ENCODE results near the gene SLC6A15.
A peak's percentile ranks its signal among the peaks of the same experiment; 100 is the strongest.

The SLC6A15 gene

GRCh38 chr12:84912198-84913128, at the start of gene SLC6A15:
Gene SLC6A15, minus strand, starts transcription at chr12:84912799. Its CDS starts 20,679 bp downstream, at chr12:84892120.
- Histone ChIP-seq H3K9me3 (ENCODE audit: control insufficient read depth, insufficient read depth, low read length) (no peaks in the 10 kb centered on the region), H3K36me3 (ENCODE audit: control insufficient read depth, insufficient read depth, low read length) (no peaks in the 10 kb centered on the region), H3K4me1 (ENCODE audit: control insufficient read depth, insufficient read depth, low read length) (0 out of 2 replicates have a peak, but pooled peaks cover 5% of the 10 kb centered on the region), H3K27ac (ENCODE audit: low read depth, low read length) (peak within 1 kb of the TSS; percentile 72), H3K4me3 (ENCODE audit: low read depth, low read length) (peak within 1 kb of the TSS; percentile 90), H3K27me3 (ENCODE audit: control insufficient read depth, insufficient read depth, low read length) (peaks cover 17% of the 10 kb centered on the region), H3K9ac (ENCODE audit: low read depth, low read length) (peak within 1 kb of the TSS; percentile 79)

DNA sequence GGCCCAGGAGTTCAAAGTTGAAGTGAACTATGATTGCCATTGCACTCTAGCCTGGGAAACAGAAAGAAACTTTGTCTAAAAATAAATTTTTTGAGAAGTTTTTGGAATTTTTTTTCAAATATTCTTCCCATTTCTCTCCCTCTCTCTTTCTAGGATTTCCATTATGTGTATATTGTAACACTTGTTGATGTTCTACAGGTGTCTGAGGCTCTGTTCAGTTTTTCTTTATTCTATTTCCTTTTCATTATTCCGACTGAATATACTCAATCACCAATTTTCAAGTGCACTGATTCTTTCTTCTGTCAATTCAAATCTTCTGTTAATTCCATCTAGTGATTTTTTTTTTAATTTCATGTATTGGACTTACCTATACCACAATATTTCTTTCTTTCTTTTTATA, 48.3 kb upstream of the SLC6A15 start:
- no peak overlapping the region for H3K9ac ChIP-seq (ENCODE audit: low read depth, low read length)
- H3K27ac ChIP-seq (ENCODE audit: low read depth, low read length): no peak overlapping the region
- peaks cover 9% of the 10 kb centered on the region; the same call in 1 of the 2 replicates for H3K4me1 ChIP-seq (ENCODE audit: control insufficient read depth, insufficient read depth, low read length)
- H3K4me3 ChIP-seq (ENCODE audit: low read depth, low read length): no peak overlapping the region
- no peaks in the 10 kb centered on the region for H3K36me3 ChIP-seq (ENCODE audit: control insufficient read depth, insufficient read depth, low read length)
- H3K9me3 ChIP-seq (ENCODE audit: control insufficient read depth, insufficient read depth, low read length): no peaks in the 10 kb centered on the region
- H3K27me3 ChIP-seq (ENCODE audit: control insufficient read depth, insufficient read depth, low read length): no peaks in the 10 kb centered on the region

DNA sequence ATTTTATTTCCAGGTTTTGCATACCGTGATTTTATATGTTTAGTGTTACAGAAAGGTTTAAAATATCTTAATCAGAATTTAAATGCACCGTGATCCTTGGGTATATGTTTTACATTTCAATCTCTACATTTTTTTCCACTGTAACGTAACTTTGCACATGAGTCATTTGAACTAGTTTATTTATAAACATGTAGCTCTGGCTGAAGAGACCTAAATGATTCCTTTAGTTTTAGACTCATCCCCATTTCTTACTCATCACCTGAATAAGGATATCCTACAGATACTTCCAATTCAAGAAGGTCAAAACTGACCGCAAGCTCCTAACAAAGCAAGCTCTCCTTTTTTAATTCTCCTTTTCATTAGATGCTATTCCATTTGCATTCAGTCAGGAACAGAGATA, 42.7 kb upstream of the SLC6A15 start:
- H3K9me3 ChIP-seq (ENCODE audit: control insufficient read depth, insufficient read depth, low read length): no peaks in the 10 kb centered on the region
- H3K27ac ChIP-seq (ENCODE audit: low read depth, low read length): no peak overlapping the region

DNA sequence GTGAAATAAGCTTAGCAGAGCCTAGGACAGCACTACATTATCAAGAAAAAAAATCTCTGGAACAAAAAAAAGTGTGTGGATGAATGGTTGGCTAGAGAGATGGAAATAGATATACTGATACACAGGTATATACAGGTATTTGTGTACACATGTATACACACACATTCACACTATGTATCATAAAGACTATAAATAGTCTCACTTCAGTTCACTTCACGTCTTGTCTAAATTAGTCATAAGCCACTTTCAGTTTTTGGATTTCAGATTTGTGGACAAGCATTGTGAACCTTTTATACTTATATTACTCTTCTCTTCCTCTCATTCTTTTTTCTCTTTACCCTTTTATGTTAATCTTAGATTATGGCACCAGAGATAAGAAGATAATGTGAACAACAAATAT, 41.8 kb upstream of the SLC6A15 start:
- H3K9me3 ChIP-seq (ENCODE audit: control insufficient read depth, insufficient read depth, low read length): no peaks in the 10 kb centered on the region

More for the DNA sequence above, 42.7 kb upstream of the SLC6A15 start:
- Histone ChIP-seq H3K4me3 (ENCODE audit: low read depth, low read length) (no peak overlapping the region), H3K9ac (ENCODE audit: low read depth, low read length) (no peak overlapping the region), H3K27me3 (ENCODE audit: control insufficient read depth, insufficient read depth, low read length) (no peaks in the 10 kb centered on the region), H3K4me1 (ENCODE audit: control insufficient read depth, insufficient read depth, low read length) (no peaks in the 10 kb centered on the region), H3K36me3 (ENCODE audit: control insufficient read depth, insufficient read depth, low read length) (no peaks in the 10 kb centered on the region)

GRCh38 chr12:84950971-84951546, 38.5 kb upstream of the SLC6A15 start:
- Histone ChIP-seq H3K9me3 (ENCODE audit: control insufficient read depth, insufficient read depth, low read length) (no peaks in the 10 kb centered on the region), H3K27me3 (ENCODE audit: control insufficient read depth, insufficient read depth, low read length) (no peaks in the 10 kb centered on the region), H3K36me3 (ENCODE audit: control insufficient read depth, insufficient read depth, low read length) (no peaks in the 10 kb centered on the region), H3K27ac (ENCODE audit: low read depth, low read length) (no peak overlapping the region), H3K4me3 (ENCODE audit: low read depth, low read length) (no peak overlapping the region), H3K4me1 (ENCODE audit: control insufficient read depth, insufficient read depth, low read length) (no peaks in the 10 kb centered on the region), H3K9ac (ENCODE audit: low read depth, low read length) (no peak overlapping the region)

More for the DNA sequence above, 41.8 kb upstream of the SLC6A15 start:
- Histone ChIP-seq H3K27me3 (ENCODE audit: control insufficient read depth, insufficient read depth, low read length) (no peaks in the 10 kb centered on the region), H3K9ac (ENCODE audit: low read depth, low read length) (no peak overlapping the region), H3K4me1 (ENCODE audit: control insufficient read depth, insufficient read depth, low read length) (no peaks in the 10 kb centered on the region), H3K27ac (ENCODE audit: low read depth, low read length) (no peak overlapping the region), H3K36me3 (ENCODE audit: control insufficient read depth, insufficient read depth, low read length) (no peaks in the 10 kb centered on the region), H3K4me3 (ENCODE audit: low read depth, low read length) (no peak overlapping the region)

DNA sequence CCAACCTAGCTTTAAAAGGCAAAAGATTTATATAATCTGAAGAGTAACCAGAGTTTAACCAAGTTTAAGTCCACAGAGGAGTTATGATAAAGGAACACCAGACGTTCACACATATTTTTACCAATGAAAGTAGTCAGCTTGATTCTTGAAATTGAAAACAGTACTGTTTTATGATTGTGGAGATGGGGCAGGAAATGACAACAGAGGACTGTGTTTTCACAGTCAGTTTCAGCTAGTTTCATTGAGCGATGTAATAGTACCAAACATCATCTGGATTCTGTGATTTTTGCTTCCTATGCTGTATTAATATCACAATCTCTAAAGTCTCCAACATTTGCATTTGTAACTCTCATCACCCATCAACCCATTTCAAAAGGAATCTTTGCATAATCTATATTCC, 34.2 kb upstream of the SLC6A15 start:
- no peak overlapping the region for H3K27ac ChIP-seq (ENCODE audit: low read depth, low read length)
- no peak overlapping the region for H3K4me3 ChIP-seq (ENCODE audit: low read depth, low read length)
- H3K9me3 ChIP-seq (ENCODE audit: control insufficient read depth, insufficient read depth, low read length): no peaks in the 10 kb centered on the region
- no peaks in the 10 kb centered on the region for H3K27me3 ChIP-seq (ENCODE audit: control insufficient read depth, insufficient read depth, low read length)
- no peak overlapping the region for H3K9ac ChIP-seq (ENCODE audit: low read depth, low read length)
- no peaks in the 10 kb centered on the region for H3K4me1 ChIP-seq (ENCODE audit: control insufficient read depth, insufficient read depth, low read length)
- H3K36me3 ChIP-seq (ENCODE audit: control insufficient read depth, insufficient read depth, low read length): no peaks in the 10 kb centered on the region

GRCh38 chr12:84937415-84937814, 24.8 kb upstream of the SLC6A15 start:
- H3K9ac ChIP-seq (ENCODE audit: low read depth, low read length): no peak overlapping the region
- no peaks in the 10 kb centered on the region for H3K27me3 ChIP-seq (ENCODE audit: control insufficient read depth, insufficient read depth, low read length)
- H3K27ac ChIP-seq (ENCODE audit: low read depth, low read length): no peak overlapping the region
- no peaks in the 10 kb centered on the region for H3K4me1 ChIP-seq (ENCODE audit: control insufficient read depth, insufficient read depth, low read length)
- H3K36me3 ChIP-seq (ENCODE audit: control insufficient read depth, insufficient read depth, low read length): no peaks in the 10 kb centered on the region
- H3K9me3 ChIP-seq (ENCODE audit: control insufficient read depth, insufficient read depth, low read length): no peaks in the 10 kb centered on the region
- H3K4me3 ChIP-seq (ENCODE audit: low read depth, low read length): no peak overlapping the region

DNA sequence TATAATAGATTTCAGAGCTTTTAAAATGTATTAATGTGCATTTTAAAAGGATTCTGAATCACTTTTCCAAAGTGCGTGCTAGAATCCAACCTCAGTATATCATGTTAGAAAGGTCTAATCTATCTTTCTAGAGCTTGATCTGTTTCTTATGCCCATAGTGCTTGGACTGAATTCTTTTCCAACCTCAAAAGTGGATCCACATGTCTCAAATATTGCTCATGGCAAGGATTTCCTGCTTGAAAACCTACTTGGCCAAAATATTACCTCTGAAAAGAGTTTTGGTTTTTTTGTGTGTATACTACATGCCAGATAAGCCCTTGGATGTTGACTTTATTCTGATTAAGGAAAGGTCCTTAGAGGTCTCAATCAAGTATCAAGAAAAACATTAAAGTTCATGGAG, 16.9 kb upstream of the SLC6A15 start:
- H3K4me3 ChIP-seq (ENCODE audit: low read depth, low read length): no peak overlapping the region
- H3K36me3 ChIP-seq (ENCODE audit: control insufficient read depth, insufficient read depth, low read length): no peaks in the 10 kb centered on the region
- no peaks in the 10 kb centered on the region for H3K27me3 ChIP-seq (ENCODE audit: control insufficient read depth, insufficient read depth, low read length)
- H3K9me3 ChIP-seq (ENCODE audit: control insufficient read depth, insufficient read depth, low read length): no peaks in the 10 kb centered on the region
- no peaks in the 10 kb centered on the region for H3K4me1 ChIP-seq (ENCODE audit: control insufficient read depth, insufficient read depth, low read length)
- no peak overlapping the region for H3K27ac ChIP-seq (ENCODE audit: low read depth, low read length)
- no peak overlapping the region for H3K9ac ChIP-seq (ENCODE audit: low read depth, low read length)

DNA sequence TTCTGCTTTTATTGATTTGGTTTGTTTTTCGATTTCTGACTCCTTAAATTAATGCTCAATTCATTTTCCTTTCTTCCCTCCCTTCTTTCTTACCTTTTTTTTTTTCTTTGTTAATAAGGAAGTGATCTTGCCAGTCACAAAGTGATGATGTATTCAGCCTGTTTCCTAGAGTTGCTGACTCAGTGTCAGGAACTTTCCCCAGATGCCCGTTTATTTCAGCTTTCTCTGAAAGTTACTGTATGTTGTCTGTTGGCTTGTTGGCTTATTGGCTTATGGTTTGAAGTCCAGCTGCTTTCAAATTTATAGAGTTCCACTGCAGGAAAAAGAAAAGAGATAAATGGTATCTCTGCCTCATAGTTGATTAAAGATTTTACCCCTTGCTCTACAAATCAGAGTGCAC, 12.4 kb upstream of the SLC6A15 start:
- H3K9ac ChIP-seq (ENCODE audit: low read depth, low read length): no peak overlapping the region
- H3K4me1 ChIP-seq (ENCODE audit: control insufficient read depth, insufficient read depth, low read length): no peaks in the 10 kb centered on the region
- H3K4me3 ChIP-seq (ENCODE audit: low read depth, low read length): no peak overlapping the region
- no peak overlapping the region for H3K27ac ChIP-seq (ENCODE audit: low read depth, low read length)
- H3K27me3 ChIP-seq (ENCODE audit: control insufficient read depth, insufficient read depth, low read length): no peaks in the 10 kb centered on the region
- no peaks in the 10 kb centered on the region for H3K9me3 ChIP-seq (ENCODE audit: control insufficient read depth, insufficient read depth, low read length)
- no peaks in the 10 kb centered on the region for H3K36me3 ChIP-seq (ENCODE audit: control insufficient read depth, insufficient read depth, low read length)

DNA sequence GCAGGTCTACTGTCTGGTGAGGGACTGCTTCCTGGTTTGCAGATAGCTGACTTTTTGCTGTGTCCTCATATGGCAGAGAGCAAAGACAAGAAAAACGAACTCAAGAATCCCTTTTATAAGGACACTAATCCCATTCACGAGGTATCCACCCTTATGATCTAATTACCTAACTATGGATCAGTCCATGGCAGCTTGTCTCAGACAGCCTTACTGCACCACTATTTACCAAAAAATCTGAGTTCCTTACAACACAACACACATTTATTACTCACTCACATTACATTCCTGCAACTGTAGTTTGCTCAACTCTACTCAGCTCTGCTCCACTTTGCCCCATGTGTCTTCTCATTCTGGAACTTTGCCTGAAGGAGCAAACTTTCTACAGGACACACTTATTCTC, 10.1 kb upstream of the SLC6A15 start:
- no peaks in the 10 kb centered on the region for H3K9me3 ChIP-seq (ENCODE audit: control insufficient read depth, insufficient read depth, low read length)
- H3K9ac ChIP-seq (ENCODE audit: low read depth, low read length): no peak overlapping the region
- H3K27ac ChIP-seq (ENCODE audit: low read depth, low read length): no peak overlapping the region
- H3K4me1 ChIP-seq (ENCODE audit: control insufficient read depth, insufficient read depth, low read length): no peaks in the 10 kb centered on the region
- H3K27me3 ChIP-seq (ENCODE audit: control insufficient read depth, insufficient read depth, low read length): no peaks in the 10 kb centered on the region
- no peak overlapping the region for H3K4me3 ChIP-seq (ENCODE audit: low read depth, low read length)
- no peaks in the 10 kb centered on the region for H3K36me3 ChIP-seq (ENCODE audit: control insufficient read depth, insufficient read depth, low read length)

- Histone ChIP-seq H3K27ac (ENCODE audit: low read depth, low read length) (no peak overlapping the region), H3K9me3 (ENCODE audit: control insufficient read depth, insufficient read depth, low read length) (no peaks in the 10 kb centered on the region), H3K4me1 (ENCODE audit: control insufficient read depth, insufficient read depth, low read length) (no peaks in the 10 kb centered on the region), H3K9ac (ENCODE audit: low read depth, low read length) (no peak overlapping the region), H3K27me3 (ENCODE audit: control insufficient read depth, insufficient read depth, low read length) (no peaks in the 10 kb centered on the region), H3K36me3 (ENCODE audit: control insufficient read depth, insufficient read depth, low read length) (no peaks in the 10 kb centered on the region), H3K4me3 (ENCODE audit: low read depth, low read length) (no peak overlapping the region)
Observed at GRCh38 chr12:84920331-84920730, 7.7 kb upstream of the SLC6A15 start.
